K562 treated with DMSO at 1 percent for 48 hours (cell line): ENCODE measurements around the gene OR4A15. TPM values are rescaled to one million over a fixed set of nuclear protein-coding genes. Genes with fewer than 3 reads are reported as not detected.

ENCODE experiments used
- total RNA-seq: library from RNA; unstranded; fragments of 300-600 nt; gene quantifications from 2 replicates; pipeline ENCODE4 v1.2.3, GENCODE V29; 2022; ENCODE audit warnings: low replicate concordance; ENCODE audit errors: extremely low read depth

The OR4A15 gene
- not detected in 2 replicates for total RNA-seq

GRCh38 chr11:55367674-55368073, at the start of gene OR4A15:
TSS of gene OR4A15 (plus strand) at chr11:55367974. CDS start at chr11:55367974, 0 bp downstream.

GRCh38 chr11:55342901-55343300, 24.9 kb upstream of the OR4A15 start, which contains the start of gene OR4A16:
TSS of gene OR4A16 (plus strand) at chr11:55343201. CDS start at chr11:55343201, 0 bp downstream.

Other genes with a start within 250 kb of the OR4A15 start
- not detected in 2 replicates for gene TRIM48, start 105.8 kb upstream of the OR4A15 start, total RNA-seq
- not detected in 2 replicates for gene OR4A16, start 24.8 kb upstream of the OR4A15 start, total RNA-seq
- gene OR4C15, start 186.5 kb downstream of the OR4A15 start, total RNA-seq, result not detected in 2 replicates
- gene OR4C16, start 204.2 kb downstream of the OR4A15 start, total RNA-seq, result not detected in 2 replicates
- gene OR4C11, start 239.7 kb downstream of the OR4A15 start, total RNA-seq, result not detected in 2 replicates